Choroid plexus epithelial cell (primary cell): Measurements from ENCODE around the gene RGS9BP.

Source experiments
- DNase-seq: peaks from one replicate; pipeline ENCODE4 v3.0.0-alpha.2; 2010; ENCODE audit warnings: low read depth
- H3K4me3 ChIP-seq: 2 replicates; pipeline ENCODE4 v1.5.1; 2011; ENCODE audit warnings: low read depth, mild to moderate bottlenecking, control low read depth, low read length, moderate library complexity
- CTCF ChIP-seq: conservative IDR thresholded peaks from 2 replicates; pipeline ENCODE4 v1.5.1; 2011; ENCODE audit warnings: low read depth, mild to moderate bottlenecking, control low read depth, inconsistent platforms, low read length, moderate library complexity

RGS9BP gene

GRCh38 chr19:32719611-32720059 lies 44.0 kb downstream of the RGS9BP start, which contains the start of gene TDRD12:
TDRD12 (plus strand) TSS chr19:32719767; CDS start chr19:32720073, 306 bp downstream.
- H3K4me3 ChIP-seq, result no peak within 1 kb of the TSS
- peak; percentile 6 for DNase-seq
- TF ChIP-seq CTCF, result no peak

GRCh38 chr19:32720216-32720935 lies 44.7 kb downstream of the RGS9BP start:
- TF ChIP-seq CTCF, result no peak
- DNase-seq, result no peak
- H3K4me3 ChIP-seq, result no peak overlapping the region

- no peak for DNase-seq
- H3K4me3 ChIP-seq, result no peak overlapping the region
- no peak for TF ChIP-seq CTCF
These were observed 45.2 kb downstream of the RGS9BP start for GRCh38 chr19:32720936-32721250.
